HuH-7 (cell line): Measurements from ENCODE around the gene RBM47.
"Not testable (repeated sequence)": the region's sequence is repeated elsewhere in the genome, so short reads cannot be mapped to it uniquely, and the experiment has no call there.

Experiments used
- DNase-seq: peaks from one replicate; pipeline ENCODE4 v3.0.0; 2011; ENCODE audit warnings: low spot score

Gene RBM47

DNA sequence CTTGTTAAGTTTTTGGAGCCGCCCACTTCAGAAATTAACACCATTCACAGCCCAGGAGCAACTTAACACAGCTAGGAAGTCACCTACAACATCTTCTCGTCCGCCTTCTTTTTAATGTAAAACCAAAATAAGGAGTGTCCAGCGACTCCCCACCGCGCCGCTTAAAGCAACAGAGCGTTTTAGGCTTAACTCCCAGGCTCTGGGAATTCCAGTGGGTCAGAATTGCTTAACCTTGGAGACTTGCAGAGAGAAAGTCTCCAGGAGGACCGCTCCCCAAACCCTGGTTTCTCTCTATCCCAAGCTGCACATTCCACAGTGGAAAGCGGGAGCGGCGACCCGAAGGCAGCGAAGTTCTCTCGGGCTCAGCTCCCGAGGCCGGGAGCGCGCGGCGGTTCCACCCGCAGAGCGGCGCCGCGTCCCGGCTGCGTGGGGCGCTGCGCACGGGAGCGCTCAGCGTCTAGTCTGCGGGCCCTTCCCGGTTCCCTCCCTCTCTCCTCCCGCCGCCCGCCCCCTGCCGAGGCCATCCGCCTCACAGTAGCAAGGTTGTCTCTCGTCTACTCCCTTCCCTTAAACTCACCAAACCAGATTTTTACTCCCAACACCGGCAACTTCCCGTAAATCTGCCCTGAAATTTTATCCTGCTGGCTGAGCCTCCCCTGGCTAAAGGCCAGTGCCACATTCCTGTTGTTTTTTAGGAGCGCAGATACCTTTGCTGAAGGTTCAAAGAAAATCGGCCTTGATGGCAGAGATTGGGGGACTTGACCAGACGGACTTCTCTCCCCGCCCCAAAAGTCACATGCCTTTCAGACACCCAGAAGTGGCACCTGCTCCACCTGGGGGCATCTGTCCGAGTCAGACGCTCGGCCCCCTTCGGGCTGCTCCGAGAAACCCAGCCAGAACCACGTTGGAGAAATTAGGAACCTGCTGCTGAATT, at the start of gene RBM47:
Gene RBM47, minus strand, starts transcription at position 464 of the 934 bp plus-strand sequence. CDS start 190,971 bp downstream, outside the sequence.
- peak; percentile 63 for DNase-seq

DNA sequence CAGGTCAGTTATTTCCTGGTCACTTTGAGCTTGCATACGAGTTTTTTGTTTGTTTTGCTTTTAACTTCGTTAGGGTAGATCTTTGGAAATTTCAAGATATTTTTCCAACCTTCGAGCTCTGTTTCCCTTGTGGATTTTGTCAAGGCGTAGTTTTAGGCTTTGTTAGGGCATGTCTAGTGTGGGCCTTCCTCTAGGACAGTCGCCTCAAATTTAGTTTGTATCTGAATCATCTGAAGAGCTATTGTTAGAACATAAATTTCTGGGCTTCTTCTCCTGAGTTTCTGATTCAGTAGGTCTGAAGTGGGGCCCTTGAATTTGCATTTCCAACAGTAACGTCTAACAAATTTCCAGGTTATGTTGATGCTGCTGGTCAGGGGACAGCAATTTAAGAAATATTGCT, 48.8 kb upstream of the RBM47 start:
- no peak for DNase-seq

DNA sequence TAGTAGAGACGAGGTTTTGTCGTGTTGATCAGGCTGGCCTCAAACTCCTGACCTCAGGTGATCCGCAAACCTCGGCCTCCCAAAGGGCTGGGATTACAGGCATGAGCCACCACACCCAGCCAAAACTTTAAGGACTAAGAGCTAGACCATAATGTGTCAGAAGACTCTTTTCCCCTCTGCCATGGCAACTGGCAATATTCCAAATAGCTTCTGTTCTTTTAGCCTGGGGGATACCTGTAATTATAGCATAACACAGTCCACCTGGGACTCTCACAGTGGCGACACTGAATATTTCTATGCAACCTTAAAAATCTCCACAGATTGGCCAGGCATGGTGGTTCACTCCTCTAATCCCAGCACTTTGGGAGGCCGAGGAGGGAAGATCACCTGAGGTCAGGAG, 45.5 kb upstream of the RBM47 start:
- DNase-seq = no peak

DNA sequence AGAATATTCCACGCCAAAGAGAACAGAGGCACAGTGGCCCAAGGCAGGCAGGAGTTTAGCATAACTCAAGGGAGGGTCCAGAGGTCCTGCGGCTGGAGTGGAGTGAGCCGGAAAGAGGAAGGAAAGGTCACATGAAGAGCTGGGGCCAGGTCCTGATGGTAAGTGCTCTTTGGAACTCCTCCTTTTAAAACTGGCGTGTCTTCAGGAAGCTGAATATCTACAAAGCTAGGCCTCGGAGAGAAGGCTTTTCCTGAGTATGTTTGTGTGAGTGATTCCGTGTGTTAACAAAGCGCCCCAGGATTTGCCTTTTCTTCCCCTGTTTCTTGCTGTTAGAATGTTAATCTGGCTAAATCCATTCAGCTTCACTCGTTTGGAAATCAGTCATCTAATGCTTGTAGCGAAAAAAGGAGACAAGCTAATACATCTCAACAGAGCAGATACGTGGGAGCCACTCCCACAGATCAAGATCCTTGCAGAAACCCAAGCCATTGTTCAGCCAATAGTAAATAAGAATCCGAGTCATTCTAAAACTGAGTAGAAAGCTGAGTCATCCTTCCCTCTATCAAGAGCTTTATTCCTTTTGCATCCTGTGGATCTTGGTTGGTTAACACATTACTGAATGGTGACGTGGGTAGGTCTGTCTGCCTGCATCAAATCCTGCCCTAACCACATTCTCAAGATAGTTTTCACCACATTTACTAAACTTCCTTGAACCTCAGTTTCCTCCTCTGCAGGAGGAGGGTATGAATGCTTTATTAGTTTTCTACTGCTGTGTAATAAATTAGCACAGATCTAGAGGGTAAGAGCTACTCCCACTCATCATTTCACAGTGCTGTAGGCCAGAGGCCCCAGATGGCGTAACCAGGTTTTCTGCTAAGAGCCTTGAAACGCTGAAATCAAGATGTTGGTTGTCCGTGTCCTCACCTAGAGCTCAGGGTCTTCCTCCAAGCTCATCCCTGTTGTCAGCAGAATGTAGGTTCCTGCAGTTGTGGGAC, 43.2 kb upstream of the RBM47 start:
- no peak for DNase-seq

DNA sequence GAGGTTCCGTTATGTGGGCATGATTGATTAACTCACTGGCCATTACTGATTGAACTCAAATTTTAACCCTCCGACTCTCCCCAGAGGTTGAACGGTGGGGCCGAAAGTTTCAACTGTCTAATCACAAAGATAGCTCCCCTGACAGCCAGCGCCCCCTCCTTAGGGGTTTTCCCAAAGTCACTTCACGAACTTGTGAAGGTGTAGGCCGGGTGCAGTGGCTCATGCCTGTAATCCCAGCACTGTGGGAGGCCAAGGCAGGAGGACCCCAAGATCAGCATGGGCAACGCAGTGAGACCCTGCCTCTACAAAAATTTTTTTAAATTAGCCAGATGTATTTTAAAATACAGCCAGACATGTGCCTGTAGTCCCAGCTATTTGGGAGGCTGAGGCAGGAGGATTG, 39.8 kb upstream of the RBM47 start:
- no peak for DNase-seq

DNA sequence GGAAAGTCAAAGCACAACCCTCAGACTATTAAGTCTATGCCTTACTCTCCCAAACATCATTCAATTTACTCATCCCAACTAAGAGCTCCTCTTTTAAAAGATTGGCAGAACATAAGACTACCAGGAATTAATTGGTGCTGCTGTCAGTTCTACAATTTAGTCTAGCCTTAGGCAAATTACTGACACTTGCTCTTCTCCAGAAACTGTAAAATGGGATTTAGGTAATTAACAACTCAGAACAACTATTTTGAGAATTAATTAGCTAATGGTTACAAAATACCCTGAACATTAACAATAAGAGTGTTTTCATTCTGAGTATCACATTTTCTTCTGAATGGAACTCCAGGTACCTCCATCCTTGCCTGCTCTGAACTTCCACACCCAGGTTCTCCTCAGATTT, 36.2 kb upstream of the RBM47 start:
- DNase-seq = no peak

DNA sequence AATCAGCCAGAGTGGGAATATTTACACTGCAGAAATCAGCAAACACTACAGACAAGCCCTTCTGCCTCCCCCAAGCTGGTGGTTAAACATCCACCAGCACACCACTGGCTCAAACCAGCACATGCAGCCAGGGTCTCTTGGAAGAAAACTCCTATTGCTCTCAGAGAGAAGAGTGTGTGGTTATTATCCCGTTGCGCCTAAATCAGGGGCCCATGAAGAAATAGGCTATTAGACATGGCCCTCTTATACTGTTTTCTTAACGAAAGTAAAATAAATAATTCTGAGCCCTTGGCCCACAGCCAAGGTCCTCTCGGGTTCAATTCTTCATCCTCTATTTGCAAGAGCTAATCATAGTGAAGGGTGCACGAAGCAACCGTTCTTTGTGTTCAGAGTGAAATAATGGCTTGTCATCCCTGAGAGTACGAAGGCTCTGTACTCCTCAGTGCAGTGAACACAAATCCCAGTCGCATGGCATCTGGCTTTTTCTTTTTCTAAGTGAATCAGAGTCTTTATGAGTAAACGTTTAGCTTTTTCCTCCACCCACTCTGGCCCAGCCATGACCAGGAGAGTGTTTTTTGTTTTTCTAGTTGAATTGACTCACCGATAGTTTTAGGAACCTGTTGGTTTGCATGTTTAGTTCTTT, 33.4 kb upstream of the RBM47 start:
- peak; percentile 63 for DNase-seq

DNA sequence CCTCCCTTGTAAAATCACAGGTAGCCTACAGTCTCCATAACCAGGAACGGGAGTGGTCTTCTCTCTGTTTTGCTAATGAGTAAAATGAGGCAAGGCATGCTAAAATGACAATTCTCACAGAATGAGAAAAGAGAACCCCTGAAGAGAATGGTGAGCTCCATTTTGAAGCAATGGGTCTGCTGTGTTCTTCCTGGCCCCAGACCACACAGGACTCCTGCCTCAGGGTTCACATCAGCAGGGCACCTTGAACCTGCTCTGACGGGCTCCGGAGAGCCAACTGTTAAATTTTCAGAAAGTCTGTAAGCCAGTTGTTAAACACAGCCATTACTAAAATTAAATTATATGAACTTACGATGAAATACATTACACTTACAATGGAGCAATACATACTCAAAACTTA, 32.1 kb upstream of the RBM47 start:
- no peak for DNase-seq

DNA sequence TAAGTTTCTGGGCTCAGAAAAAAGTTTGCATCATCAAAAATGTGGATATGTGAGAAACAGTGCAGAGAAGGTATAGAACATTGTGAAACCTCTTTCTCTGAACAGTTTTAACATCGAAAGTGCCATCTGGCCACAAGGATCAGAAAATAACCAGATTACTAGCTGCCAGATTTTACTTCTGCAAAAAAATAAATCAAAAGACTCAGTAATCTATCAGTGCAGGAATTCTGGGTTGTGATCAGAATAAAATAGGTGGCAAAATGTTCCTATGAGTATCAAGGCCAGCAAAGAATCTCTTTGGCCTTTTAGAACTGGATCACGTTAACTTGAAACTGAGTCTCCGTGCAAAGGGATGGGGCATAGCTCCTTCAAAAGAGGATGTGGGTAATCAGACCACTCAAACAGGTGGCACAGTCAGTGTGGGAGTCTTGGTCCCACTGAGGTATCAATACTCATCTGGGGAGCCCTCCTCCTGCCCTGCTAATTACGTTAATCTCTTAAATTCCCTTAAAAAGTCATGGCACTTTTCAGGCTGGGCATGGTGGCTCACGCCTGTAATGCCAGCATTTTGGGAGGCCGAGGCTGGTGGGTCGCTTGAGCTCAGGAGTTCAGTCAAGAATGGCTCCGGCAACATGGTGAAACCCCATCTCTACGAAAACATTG, 26.7 kb upstream of the RBM47 start:
- DNase-seq = no peak

DNA sequence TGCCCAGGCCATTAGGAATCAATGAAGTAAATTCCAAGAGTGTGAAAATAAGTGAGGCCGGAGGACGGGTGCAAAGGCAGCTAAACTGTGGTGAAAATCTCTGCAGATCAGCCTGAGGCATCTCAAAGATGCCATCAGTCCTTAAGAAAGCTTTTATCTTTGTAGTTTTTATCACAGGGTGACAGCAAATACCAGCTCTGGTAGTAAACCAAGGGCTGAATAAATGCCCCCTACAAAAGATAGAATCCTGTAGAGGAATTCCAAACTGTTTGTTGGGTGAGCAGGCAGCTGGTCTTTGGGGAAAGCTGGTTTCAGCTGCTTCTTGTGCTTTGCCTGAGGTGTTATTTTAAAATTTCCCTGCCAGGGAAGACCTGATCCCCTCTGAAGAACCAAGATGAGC, 21.6 kb upstream of the RBM47 start:
- no peak for DNase-seq

DNA sequence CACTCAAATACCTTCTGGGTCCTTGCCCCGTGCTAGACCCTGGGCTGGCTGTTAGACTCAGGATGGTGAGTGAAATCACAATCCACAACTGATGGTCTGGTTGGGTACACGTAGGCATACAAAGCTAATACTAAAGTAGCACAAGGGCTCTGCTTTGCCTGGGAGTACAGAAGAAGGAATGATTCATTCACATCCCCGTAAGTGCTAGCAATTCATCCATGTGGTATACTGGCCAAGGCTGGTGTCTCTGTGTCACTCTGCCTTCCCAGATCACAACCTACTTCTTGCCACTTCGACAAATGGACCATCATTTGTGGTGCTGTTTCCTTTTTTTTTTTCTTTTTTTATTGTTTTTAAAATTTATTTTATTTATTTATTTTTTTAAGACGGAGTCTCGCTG, 19.7 kb upstream of the RBM47 start:
- DNase-seq = no peak

DNA sequence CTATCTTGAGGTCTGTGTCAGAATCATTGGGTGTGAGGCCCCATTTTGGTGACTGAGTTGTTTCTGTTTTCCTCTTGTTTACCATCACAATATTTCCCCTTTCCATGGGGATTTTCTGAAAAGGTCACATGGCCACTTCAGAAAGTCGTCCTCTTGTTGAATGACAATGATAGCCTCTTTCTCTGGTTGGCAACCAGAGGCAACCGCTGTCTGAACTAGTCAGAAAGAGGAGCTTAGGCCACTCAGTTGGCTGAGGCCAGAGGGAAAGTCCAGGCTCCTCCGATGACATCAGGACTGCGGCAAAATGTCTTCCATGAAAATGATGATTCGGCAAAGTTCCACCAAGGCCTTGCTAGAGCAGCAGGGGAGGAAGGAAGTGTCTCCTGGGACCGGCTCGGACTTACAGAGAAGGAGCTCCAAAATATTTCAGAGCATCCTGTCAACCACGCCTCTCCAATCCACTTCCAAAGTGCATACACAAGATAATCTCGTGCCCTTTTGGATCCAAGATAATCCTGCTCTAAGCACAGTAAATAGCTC, 19.1 kb upstream of the RBM47 start:
- DNase-seq = no peak

DNA sequence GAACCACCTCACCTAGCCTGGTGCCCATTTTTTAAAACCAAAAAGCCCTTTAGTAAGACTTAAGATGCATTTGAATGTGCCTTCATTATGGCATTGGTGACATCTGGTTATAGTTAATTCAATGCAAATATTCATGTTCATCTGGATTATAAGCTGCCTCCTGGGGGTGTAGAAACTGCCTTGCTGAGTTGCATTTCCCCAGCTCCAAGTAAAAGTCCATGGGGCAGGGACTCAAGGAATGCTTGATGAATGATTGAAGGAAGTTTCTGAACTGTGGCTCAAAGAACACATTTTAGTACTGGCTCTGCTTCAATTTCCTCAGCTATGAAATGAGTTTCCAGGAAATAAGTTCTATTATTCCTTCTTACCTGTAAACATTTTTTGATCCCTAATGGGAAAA, 18.5 kb upstream of the RBM47 start:
- DNase-seq = no peak

DNA sequence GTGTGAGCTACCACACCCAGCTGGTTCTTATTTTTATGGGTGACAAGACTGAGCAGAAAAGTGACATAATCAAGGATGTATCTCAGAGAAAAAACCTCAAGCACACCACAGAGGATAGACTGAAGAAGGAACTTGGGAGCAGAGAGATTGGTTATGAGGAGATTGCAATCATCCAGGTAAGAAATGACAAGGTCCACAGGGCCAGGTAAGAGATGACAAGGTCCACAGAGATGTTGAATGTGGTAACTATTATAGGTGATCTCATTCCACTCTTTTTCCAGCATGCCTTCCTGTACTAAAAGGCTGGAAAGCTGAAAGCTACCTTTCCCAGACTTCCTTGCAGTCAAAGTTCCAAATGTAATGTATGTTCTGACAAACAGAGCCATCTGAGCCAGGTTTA, 15.9 kb upstream of the RBM47 start:
- DNase-seq = no peak

DNA sequence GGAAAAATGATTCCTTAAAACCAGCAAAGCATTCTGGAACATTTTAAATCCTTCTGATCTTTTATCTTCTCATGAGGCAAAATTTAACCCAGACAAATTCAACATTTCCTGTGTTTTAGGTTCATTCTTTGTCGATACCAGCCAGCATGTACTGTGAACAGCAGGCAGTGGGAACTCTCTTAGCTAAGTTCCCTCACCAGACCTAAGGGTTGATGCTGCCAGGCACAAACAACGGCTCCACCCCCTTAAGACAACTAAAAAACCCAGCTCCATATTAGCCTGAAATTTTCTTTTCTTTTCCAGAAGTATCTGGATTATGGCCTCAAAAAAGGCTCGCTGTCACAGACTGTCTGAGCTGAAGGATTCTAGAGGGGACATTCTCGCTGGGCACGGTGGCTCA, 2.4 kb upstream of the RBM47 start:
- DNase-seq = no peak

DNA sequence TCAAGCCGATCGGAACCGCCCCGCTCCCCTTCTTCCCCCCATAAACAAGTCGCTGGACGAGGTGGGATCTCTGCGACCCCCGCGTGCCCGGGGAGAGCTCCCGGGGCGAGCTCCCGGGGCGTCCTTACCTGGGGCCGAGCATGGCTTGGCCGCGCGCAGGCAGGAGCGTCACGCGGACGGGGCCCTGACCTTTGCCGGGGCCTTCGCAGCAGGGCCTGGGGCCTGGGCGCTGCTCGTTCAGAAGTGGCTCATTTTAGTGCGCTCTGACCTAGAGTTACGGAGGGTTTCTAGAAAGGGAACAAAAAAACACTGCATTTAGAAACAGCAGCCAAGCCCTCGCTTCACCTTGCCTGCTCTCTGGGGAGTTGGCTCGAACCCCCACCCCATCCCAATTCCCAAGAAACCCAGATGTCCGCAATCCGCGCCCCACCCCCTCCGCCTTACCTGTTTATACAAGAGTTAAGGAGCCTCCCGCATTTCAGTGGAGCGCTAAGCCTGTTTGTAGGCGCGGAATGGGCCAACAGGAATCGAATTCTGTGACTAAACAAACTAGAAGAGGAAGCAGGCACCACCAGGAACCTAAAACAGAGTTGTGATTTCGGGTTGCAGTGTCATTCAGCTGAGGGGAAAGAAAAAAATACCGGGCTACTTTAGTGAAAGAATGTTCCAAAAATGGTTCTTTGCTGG, 814 bp upstream of the RBM47 start:
- peak; percentile 58 for DNase-seq

DNA sequence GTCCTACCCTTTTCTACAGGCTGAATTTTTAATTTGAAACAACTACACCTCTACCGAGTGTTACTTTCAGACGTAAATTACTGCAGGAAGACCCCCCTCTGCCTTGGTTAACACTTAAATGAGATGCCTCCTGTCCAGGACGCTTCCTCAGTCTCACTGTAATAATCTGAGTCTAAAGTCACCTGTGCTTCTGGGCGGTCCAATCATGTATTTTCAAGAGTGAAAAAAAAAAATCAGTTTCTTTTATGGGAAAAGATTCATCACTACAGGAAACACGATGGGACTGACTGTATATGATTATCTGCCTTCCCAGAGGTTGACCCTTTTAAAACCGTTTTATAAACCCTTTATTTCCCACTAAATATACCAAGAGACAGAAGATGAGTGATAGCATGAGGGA, 776 bp downstream of the RBM47 start:
- DNase-seq = no peak

DNA sequence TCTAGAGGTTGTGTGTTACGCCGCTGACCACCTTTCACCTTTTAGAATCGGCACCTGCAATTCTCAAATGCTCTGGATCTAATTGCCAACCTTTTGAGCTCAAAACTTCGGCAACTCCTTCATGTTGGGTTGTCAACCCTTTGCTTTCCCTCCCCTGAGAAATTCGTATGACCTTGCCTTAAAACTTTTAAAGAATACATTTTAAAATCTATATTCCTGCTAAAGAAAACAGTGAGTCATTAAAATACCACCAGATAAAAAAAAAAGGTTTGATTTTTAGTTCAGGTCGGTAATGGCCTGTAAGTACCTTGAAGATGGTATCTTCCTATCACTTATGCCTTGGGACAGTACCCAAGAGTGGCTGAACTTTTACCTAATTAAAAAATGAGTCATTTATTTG, 1.3 kb downstream of the RBM47 start:
- DNase-seq = not testable (repeated sequence)

DNA sequence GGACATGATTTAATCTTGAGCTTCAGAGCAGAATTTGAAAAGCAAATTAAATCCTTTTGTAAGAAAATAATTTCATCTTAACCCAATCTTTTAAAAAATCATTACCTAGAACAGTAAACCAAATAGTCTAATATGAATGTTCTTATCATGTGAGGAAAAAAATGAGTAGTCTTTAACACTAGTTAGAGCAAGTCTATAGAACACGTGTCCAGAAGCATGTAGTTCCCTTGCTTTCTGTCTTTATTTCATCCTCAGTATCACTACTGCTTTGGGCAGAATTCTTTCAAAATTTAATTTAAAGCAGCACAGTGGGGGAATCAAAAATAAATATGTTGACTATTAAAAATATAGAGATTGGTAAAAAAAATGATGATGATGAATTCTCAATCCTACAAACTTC, 2.1 kb downstream of the RBM47 start:
- DNase-seq = no peak

DNA sequence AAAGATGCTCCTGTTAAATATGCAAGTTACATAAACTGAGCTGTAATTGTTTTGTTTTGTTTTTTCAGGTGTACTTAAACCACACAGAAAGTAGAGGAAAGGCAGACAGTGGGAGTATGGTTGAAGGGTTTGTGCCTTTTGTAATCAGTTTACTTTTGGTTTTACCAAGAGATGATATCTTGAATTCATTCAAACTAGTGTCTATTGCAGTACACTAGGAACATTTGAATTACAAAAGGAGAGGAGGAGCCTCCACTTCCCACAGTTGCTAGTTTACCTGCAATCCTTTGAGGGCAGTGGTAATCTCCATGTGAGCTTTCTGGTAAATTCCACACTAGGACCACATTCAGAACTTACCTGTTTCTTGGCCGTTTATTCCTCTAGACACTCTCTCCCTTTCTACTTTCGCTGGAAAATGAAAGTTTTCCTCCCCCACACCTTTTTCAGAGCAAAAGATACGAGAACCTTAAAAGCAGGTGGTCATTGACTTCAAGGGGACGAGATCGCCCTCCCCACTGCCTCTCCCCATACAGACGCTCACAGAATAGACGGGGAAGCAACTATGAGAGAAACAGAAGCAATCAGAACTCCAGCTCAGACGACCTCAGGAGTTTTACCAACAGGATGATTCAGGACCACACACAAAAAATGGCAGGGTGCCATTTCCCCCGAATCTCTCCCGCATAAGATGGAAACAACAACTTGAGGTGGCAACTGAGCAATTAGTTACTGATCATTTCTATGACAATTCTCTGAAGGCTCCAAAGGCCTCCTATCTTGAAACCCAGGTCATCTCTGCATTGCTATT, 3.3 kb downstream of the RBM47 start:
- no peak for DNase-seq
